HG03575 (cell line): ENCODE measurements around the gene NOTCH2.
"Not testable (repeated sequence)": the region's sequence is repeated elsewhere in the genome, so short reads cannot be mapped to it uniquely, and the experiment has no call there.

Source experiments
- ATAC-seq: cut with Tn5 transposase; IDR thresholded peaks from one replicate; pipeline ENCODE4 v1.9.1; 2021; ENCODE audit not compliant: unreplicated experiment, insufficient number of reproducible peaks, low FRiP score; ENCODE audit errors: extremely low read depth

NOTCH2 gene

GRCh38 chr1:120069067-120069919 lies at the start of gene NOTCH2:
Gene NOTCH2, minus strand, starts transcription at chr1:120069662. Its CDS starts 256 bp downstream, at chr1:120069406.
- not testable (repeated sequence) for ATAC-seq

GRCh38 chr1:120117371-120118177 lies 48.1 kb upstream of the NOTCH2 start:
- ATAC-seq: not testable (repeated sequence)

- not testable (repeated sequence) for ATAC-seq
Observed at GRCh38 chr1:120116094-120116493, 46.6 kb upstream of the NOTCH2 start.

- not testable (repeated sequence) for ATAC-seq
Observed at GRCh38 chr1:120113134-120113533, 43.7 kb upstream of the NOTCH2 start.

GRCh38 chr1:120112212-120112611 lies 42.8 kb upstream of the NOTCH2 start:
- ATAC-seq: not testable (repeated sequence)

GRCh38 chr1:120111771-120112170 lies 42.3 kb upstream of the NOTCH2 start:
- ATAC-seq: not testable (repeated sequence)

GRCh38 chr1:120111008-120111407 lies 41.5 kb upstream of the NOTCH2 start:
- not testable (repeated sequence) for ATAC-seq

- ATAC-seq: not testable (repeated sequence)
Observed at GRCh38 chr1:120109656-120110055, 40.2 kb upstream of the NOTCH2 start.

GRCh38 chr1:120109180-120109579 lies 39.7 kb upstream of the NOTCH2 start:
- ATAC-seq: not testable (repeated sequence)

GRCh38 chr1:120105288-120105687 lies 35.8 kb upstream of the NOTCH2 start:
- ATAC-seq: not testable (repeated sequence)

GRCh38 chr1:120103768-120104167 lies 34.3 kb upstream of the NOTCH2 start:
- not testable (repeated sequence) for ATAC-seq

GRCh38 chr1:120101593-120101992 lies 32.1 kb upstream of the NOTCH2 start:
- ATAC-seq: not testable (repeated sequence)

- ATAC-seq: not testable (repeated sequence)
Observed at GRCh38 chr1:120100590-120100989, 31.1 kb upstream of the NOTCH2 start.

GRCh38 chr1:120098986-120099759 lies 29.7 kb upstream of the NOTCH2 start:
- ATAC-seq: not testable (repeated sequence)

- not testable (repeated sequence) for ATAC-seq
Observed at GRCh38 chr1:120096981-120097545, 27.6 kb upstream of the NOTCH2 start.

GRCh38 chr1:120093548-120094181 lies 24.2 kb upstream of the NOTCH2 start:
- ATAC-seq: not testable (repeated sequence)

GRCh38 chr1:120092232-120093218 lies 23.1 kb upstream of the NOTCH2 start:
- ATAC-seq: not testable (repeated sequence)
